Prostate gland (tissue), 2 donors: ENCODE data around the gene MBNL1.

Source experiments
- POLR2A ChIP-seq: fragments of 450-650 bp; IDR thresholded peaks from one replicate; pipeline ENCODE4 v1.6.1; 2016; ENCODE audit warnings: antibody characterized with exemption, mild to moderate bottlenecking
- POLR2AphosphoS5 ChIP-seq: sonication (generic); formaldehyde crosslinking; IDR thresholded peaks from one replicate; pipeline ENCODE4 v1.6.1; 2017; ENCODE audit warnings: antibody characterized with exemption
- TF ChIP-seq, protein P1 (sequence below), 4 experiments: fragments of 200-600 bp in 2 of 4; fragments of 450-650 bp in 2 of 4; sonication (generic) in 2 of 4; IDR thresholded peaks; 1 replicate in 3 of 4; 2 replicates in 1 of 4; pipeline ENCODE4 v1.5.1; 2016 to 2019; ENCODE audit warnings: antibody characterized with exemption in 4 of 4, mild to moderate bottlenecking in 2 of 4, moderate library complexity in 2 of 4

DNA sequence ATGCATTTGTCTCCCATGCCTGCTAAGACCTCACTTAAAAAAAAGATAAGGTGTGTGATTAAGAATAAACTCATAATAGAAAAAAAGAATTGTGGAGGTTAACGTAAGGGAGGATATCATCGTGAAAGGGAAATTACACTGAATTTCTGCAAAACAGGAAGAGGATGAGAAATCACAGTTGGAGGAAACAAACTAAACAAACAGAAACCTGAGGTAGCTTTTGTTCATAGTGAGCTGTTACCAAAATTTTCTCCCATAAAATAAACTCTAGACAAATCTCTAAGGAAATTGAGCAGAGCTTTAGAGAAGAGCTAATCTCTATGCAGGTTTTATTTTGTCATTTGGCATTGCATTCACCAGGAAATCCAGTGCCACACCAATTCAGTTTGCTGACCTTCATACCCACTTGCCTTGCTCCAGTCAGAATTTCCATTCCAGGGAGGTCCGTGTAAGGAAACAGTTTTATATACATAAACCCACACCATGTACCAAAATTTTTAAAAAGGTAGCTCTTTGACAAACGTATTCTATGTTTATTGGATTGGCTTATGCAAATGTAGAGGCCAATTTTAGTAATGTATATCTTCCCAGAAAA lies 231.2 kb downstream of the MBNL1 start:
- TF ChIP-seq, protein P1, sequence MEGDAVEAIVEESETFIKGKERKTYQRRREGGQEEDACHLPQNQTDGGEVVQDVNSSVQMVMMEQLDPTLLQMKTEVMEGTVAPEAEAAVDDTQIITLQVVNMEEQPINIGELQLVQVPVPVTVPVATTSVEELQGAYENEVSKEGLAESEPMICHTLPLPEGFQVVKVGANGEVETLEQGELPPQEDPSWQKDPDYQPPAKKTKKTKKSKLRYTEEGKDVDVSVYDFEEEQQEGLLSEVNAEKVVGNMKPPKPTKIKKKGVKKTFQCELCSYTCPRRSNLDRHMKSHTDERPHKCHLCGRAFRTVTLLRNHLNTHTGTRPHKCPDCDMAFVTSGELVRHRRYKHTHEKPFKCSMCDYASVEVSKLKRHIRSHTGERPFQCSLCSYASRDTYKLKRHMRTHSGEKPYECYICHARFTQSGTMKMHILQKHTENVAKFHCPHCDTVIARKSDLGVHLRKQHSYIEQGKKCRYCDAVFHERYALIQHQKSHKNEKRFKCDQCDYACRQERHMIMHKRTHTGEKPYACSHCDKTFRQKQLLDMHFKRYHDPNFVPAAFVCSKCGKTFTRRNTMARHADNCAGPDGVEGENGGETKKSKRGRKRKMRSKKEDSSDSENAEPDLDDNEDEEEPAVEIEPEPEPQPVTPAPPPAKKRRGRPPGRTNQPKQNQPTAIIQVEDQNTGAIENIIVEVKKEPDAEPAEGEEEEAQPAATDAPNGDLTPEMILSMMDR (IDR thresholded peaks at IDR 0.05): no peak
- TF ChIP-seq POLR2A (no peak), POLR2AphosphoS5 (no peak)
